ENCODE measurements around the gene PTX4. TPM values are rescaled to one million over a fixed set of nuclear protein-coding genes. Genes with fewer than 3 reads are reported as not detected.

The PTX4 gene
- total RNA-seq, 1 experiment from 2014 or later: not detected

- H3K4me1 ChIP-seq (ENCODE audit: insufficient read depth, low read length): no peaks in the 10 kb centered on the region
- H4K8ac ChIP-seq (replicated peaks; ENCODE audit: insufficient read length, low read depth, low read length): no peak overlapping the region
- no peak overlapping the region for H2BK5ac ChIP-seq (ENCODE audit: insufficient read length, low read length)
- no peak overlapping the region for H3T11ph ChIP-seq (ENCODE audit: low read length)
- no peak overlapping the region for H4K91ac ChIP-seq (ENCODE audit: insufficient read length, low read depth, low read length)
- H3K27me3 Mint-ChIP-seq (ENCODE audit: low read depth): peaks cover 1% of the 10 kb centered on the region; the same call in 1 of the 2 replicates
- no peak overlapping the region for H2AFZ ChIP-seq (ENCODE audit: low read length)
- WGBS (ENCODE audit: extremely low coverage, insufficient read length, low lambda C conversion rate): no CpG with 5 or more reads among the region's 29 CpGs
- peaks cover 2% of the 10 kb centered on the region for H4K20me1 ChIP-seq (ENCODE audit: control insufficient read depth, insufficient read depth, insufficient read length)
- no peak overlapping the region for H3K18ac ChIP-seq (ENCODE audit: insufficient read length, low read depth, low read length)
- no peak for DNase-seq
- TF ChIP-seq CTCF (conservative IDR thresholded peaks at IDR 0.05): peak; percentile 45
- no peaks in the 10 kb centered on the region for H3K9me3 ChIP-seq (ENCODE audit: control insufficient read depth, low read depth, low read length)
- no peak overlapping the region for H2BK15ac ChIP-seq (ENCODE audit: low read depth, low read length)
- H2BK20ac ChIP-seq (ENCODE audit: low read depth, low read length, poor library complexity, severe bottlenecking): no peak overlapping the region
- no peak overlapping the region for H3K4me2 ChIP-seq (ENCODE audit: insufficient read depth, insufficient read length, low read length)
- H3K9me3 Mint-ChIP-seq: no peaks in the 10 kb centered on the region
- H2AK5ac ChIP-seq (ENCODE audit: insufficient read length, low read length): no peak overlapping the region
- peak overlapping the region in 1 of 3 experiments; percentile 85; a peak in 2 of 7 replicates for H3K27ac Mint-ChIP-seq
- H3K79me1 ChIP-seq (ENCODE audit: insufficient read depth, low read depth, low read length, poor library complexity, severe bottlenecking): no peaks in the 10 kb centered on the region
- H3K14ac ChIP-seq (ENCODE audit: insufficient read depth, low read length): no peak overlapping the region
- H3K4ac ChIP-seq (ENCODE audit: low read depth, low read length): no peak overlapping the region
- H3K23ac ChIP-seq (ENCODE audit: insufficient read length, low read depth, low read length): no peak overlapping the region
- no peak overlapping the region for H2BK120ac ChIP-seq (ENCODE audit: low read depth, low read length, poor library complexity, severe bottlenecking)
- no peak overlapping the region for H3K4me3 Mint-ChIP-seq
- H2BK12ac ChIP-seq (ENCODE audit: insufficient read length, low read depth, low read length): no peak overlapping the region
- H3K27ac ChIP-seq (ENCODE audit: insufficient read length, low read depth, low read length): no peak overlapping the region
- H4K5ac ChIP-seq (ENCODE audit: insufficient read length, low read depth, low read length): no peak overlapping the region
- H3K79me2 ChIP-seq (ENCODE audit: insufficient read depth, low read length): no peaks in the 10 kb centered on the region
- no peak overlapping the region for H3K9ac ChIP-seq (ENCODE audit: extremely low read depth, insufficient read length, low read length)
- no peaks in the 10 kb centered on the region for H3K23me2 ChIP-seq (ENCODE audit: insufficient read length, low read depth, low read length, poor library complexity, severe bottlenecking)
- no peaks in the 10 kb centered on the region for H3K4me1 Mint-ChIP-seq
- H3K36me3 Mint-ChIP-seq (ENCODE audit: insufficient read depth in 1 of 3, low read depth in 3 of 3): peaks cover 0 to 33% (median 31%) of the 10 kb centered on the region in 3 experiments; a peak in 5 of 7 replicates
- H3K27me3 ChIP-seq (ENCODE audit: insufficient read depth, low read length): no peaks in the 10 kb centered on the region
- no peak overlapping the region for H3K56ac ChIP-seq (ENCODE audit: insufficient read length, low read depth, low read length)
Observed at GRCh38 chr16:1450218-1450617, 38.5 kb downstream of the PTX4 start.

All from H9 (cell line).